Gastrocnemius medialis (tissue), 4 donors: ENCODE measurements around the gene MAP1LC3B2.

ENCODE experiments used
- CTCF ChIP-seq, 5 experiments: fragments of 450-650 bp in 3 of 5; fragments of 200-600 bp in 2 of 5; sonication (generic) in 2 of 5; IDR thresholded peaks in 4 of 5; conservative IDR thresholded peaks in 1 of 5; 1 replicate in 4 of 5; 2 replicates in 1 of 5; pipeline ENCODE4 v1.5.1; 2016 to 2019; ENCODE audit warnings: antibody characterized with exemption in 5 of 5, mild to moderate bottlenecking in 3 of 5, moderate library complexity in 3 of 5
- POLR2A ChIP-seq, 2 donors: fragments of 450-650 bp; IDR thresholded peaks; one replicate each; pipeline ENCODE4 v1.6.1; 2017; ENCODE audit warnings: antibody characterized with exemption in 2 of 2, mild to moderate bottlenecking in 2 of 2, moderate library complexity in 2 of 2

GRCh38 chr12:116516657-116517056 lies 42.5 kb upstream of the MAP1LC3B2 start:
- TF ChIP-seq CTCF (IDR thresholded peaks at IDR 0.05 in 4 of 5, conservative IDR thresholded peaks at IDR 0.05 in 1 of 5), result no peak
- TF ChIP-seq POLR2A (IDR thresholded peaks at IDR 0.05), result no peak
